Measurements from ENCODE around the gene CYP1A1.
"Not testable (repeated sequence)": the region's sequence is repeated elsewhere in the genome, so short reads cannot be mapped to it uniquely, and the experiment has no call there.

The CYP1A1 gene

GRCh38 chr15:74735305-74735704, 10.0 kb upstream of the CYP1A1 start:
- no peak for DNase-seq (ENCODE audit: low spot score)

GRCh38 chr15:74733269-74733668, 7.9 kb upstream of the CYP1A1 start:
- DNase-seq (ENCODE audit: low spot score), result no peak

GRCh38 chr15:74732846-74733245, 7.5 kb upstream of the CYP1A1 start:
- no peak for DNase-seq (ENCODE audit: low spot score)

DNA sequence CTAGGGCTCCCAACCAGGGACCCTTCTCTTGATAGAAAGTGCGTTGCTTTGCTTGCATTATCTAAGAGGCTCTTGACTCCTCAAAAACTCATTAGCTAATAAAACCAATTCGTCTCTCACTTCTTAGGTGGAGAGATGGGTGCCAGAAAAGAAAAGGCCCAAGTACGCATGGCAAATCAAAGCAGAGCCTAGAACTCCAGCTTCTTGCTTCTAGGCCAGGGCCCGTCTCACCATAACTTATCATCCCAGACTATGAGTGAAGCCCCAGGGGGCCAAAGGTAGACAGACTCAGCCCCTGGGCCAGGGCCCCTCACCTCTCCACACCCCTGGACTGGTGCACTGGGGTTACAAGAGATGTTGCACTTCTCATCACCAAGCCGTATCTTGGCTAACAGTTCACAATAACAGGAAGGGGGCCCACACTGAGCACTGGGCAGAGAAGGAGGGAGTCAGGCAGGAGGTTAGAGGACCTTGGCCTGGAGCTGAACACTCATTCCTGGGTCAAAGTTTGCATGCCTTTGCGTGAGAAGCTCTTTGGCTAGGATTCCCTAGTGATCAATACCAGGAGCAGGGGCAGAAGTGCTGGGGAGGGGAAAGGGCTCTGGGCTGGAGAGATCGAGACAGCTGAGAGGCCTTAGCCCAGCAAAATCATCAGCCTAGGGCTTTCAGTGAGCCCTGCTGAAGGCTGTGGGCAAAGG, 5.4 kb upstream of the CYP1A1 start:
- no peak for DNase-seq (ENCODE audit: low spot score)

DNA sequence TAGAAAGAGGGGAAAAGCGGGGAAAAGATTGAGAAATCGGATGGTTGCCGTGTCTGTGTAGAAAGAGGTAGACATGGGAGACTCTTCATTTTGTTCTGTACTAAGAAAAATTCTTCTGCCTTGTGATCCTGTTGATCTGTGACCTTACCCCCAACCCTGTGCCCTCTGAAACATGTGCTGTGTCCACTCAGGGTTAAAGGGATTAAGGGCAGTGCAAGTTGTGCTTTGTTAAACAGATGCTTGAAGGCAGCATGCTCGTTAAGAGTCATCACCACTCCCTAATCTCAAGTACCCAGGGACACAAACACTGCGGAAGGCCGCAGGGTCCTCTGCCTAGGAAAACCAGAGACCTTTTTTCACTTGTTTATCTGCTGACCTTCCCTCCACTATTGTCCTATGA, 4.0 kb upstream of the CYP1A1 start:
- not testable (repeated sequence) for DNase-seq (ENCODE audit: low spot score)

GRCh38 chr15:74728699-74729098, 3.4 kb upstream of the CYP1A1 start:
- not testable (repeated sequence) for DNase-seq (ENCODE audit: low spot score)

- no peak for DNase-seq (ENCODE audit: low spot score)
These were observed 2.4 kb upstream of the CYP1A1 start for GRCh38 chr15:74727727-74728126.

GRCh38 chr15:74726774-74727164, 1.4 kb upstream of the CYP1A1 start:
- no peak for DNase-seq (ENCODE audit: low spot score)

DNA sequence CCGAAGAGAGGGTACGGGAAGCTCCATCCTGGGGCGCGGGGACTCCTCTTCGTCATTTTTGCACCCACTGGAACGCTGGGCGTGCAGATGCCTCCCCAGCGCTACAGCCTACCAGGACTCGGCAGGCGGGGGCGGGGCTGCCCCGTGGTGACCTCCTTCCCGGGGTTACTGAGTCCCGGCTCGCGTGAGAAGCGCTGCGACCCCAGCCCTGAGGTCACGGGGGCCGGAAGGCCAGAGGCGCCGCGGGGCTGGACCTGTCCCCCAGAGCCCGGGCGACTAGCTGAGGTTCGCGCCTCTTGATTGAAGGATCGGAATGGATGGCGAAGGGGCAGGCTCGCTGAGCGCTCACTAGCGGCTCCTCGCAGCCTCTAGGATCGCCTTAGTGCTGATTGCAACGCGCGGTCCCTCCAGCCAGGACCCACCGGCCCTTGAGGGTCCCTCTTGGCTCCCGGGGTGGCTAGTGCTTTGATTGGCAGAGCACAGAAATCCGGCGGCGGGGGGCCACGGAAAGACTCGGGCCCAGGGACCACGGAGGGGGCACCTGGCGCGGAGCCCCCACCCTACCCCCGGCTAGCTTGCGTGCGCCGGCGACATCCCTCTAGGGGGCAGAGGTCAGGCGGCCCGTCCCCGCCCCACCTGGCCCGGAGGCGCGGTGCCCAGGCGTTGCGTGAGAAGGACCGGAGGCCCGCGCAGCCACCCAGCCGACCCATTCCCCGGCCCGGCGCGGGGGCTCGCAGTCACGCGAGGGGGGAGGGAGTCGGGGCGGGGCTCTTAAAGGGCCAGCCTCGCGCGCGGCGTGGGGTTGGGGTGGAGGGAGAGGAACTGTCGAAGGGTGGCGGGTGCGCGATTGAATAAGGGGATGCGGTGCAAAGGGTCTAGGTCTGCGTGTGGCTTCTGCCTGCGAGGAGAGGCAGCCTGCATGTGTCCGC, 781 bp upstream of the CYP1A1 start:
- DNase-seq (ENCODE audit: low spot score), result peak; percentile 47

DNA sequence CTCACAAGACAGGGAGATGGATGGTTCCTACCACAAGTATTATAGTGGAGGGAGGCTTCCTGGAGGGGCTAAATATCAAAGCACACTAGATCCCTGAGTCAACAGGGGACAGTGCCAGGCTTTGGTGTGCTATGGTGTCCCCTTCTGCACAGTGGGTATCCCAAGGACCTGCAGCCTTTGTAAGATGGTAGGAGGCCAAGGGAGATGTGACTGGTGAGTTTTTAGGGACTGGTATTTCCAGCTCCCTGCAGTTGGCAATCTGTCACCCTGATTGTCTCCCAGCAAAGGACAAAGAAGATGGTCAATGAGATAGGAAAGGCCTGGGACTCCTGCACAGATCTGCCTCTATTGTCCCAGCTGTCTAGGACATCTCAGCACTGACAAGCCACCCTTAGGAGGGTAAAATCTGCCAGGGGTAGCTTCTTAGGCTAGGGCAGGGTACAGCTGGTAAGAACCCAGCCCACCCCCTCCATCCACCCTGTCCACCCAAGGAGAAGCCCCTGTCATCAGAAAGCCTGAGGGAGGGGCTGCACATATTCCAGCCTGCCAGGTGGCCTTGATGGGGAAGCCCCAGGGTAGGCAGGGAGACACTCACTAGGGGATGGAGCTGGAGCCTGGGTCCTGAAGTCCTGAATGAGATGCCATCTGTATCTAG, 631 bp downstream of the CYP1A1 start:
- DNase-seq (ENCODE audit: low spot score), result no peak

GRCh38 chr15:74723754-74724334, 1.5 kb downstream of the CYP1A1 start:
- peak; percentile 32 for DNase-seq (ENCODE audit: low spot score)

DNA sequence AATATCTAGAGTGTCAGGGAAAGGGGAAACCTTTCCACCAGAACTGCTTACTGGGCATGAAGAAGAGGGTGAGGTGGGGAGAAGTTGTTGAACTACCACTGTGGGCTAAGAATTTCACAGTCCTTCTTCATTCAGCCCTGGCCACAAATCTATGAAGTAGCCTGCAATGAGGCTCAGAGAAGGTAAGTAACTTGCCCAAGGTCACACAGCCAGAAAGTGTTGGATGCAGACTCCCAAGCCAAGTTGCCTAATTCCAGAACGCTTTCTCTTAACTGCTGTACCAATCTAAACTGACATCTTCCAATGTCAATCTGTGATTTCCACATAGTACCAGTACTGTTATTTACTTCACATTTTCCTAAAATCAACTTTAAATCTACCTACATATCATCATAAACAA, 2.1 kb downstream of the CYP1A1 start:
- DNase-seq (ENCODE audit: low spot score), result no peak

- DNase-seq (ENCODE audit: low spot score), result no peak
These were observed 2.7 kb downstream of the CYP1A1 start for GRCh38 chr15:74722591-74722990.

DNA sequence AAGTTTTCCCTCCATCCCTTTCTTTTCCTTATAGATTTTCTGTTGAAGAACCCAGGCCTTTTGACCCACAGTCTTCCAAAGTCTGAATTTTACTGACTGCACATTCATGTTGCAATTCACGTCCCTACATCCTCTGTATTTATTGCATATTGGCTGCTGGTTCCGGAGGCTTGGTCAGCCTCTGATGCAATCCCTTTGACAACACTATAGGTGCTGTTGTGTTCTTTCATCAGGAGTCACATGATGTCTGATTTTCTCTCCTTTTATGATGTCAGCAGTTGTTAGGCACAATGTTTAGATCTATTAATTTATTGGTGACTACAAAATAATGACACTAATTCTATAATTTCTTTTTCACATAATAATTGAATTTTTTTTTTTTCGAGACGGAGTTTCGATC, 8.7 kb downstream of the CYP1A1 start:
- DNase-seq (ENCODE audit: low spot score), result no peak

DNA sequence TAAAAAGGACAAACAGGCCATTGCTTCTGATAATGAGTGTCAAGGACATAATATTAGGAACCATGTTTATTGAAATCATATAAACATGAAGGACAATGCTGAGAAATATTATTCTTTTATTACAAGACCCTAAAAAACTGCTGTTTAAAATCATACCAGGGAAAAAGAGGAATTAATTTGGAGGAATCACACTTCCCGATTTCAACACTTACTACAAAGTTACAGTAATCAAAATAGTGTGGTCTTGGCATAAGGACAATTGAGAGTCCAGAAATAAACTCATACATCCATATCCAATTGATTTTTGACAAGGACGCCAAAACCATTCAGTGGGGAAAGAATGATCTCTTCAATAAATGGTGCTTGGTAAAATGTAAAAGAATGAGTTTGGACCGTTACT, 13.0 kb downstream of the CYP1A1 start:
- DNase-seq (ENCODE audit: low spot score), result no peak

DNA sequence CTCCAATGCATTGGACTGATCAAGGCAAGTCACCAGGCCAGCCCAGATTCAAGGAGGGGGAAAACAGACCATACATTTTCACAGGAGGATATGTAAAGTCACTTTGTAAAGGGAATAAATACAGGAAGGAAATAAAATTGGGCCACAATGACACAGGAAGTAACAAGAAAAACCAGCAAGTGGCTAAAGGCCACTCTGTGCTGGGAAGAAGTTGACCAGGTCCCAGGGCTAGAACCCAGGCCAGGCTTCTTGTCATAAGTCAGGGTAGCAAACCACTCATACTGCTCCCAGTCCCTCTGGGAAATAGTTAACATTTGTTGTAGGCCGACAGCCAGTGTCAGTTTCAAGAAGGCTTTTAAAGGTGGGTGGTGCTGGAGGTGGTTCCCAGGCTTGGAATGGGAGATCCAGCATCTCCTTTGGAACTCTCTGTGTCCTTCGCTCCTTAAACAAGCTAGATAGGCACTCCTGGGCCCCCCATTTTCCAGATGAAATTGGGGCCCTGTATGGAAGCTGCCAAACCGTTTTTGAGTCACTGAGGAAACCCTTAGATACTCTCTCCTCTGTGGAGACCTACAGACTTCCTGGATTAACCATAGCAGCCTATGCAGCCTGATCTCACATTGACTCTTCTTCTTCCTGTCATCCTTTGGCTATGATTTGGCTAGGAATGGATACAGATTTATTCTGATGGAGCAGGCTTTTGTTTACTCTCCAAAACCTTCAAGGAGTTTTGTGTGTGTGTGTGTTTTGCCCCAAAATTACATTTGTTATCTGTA, 14.8 kb downstream of the CYP1A1 start:
- no peak for DNase-seq (ENCODE audit: low spot score)

DNA sequence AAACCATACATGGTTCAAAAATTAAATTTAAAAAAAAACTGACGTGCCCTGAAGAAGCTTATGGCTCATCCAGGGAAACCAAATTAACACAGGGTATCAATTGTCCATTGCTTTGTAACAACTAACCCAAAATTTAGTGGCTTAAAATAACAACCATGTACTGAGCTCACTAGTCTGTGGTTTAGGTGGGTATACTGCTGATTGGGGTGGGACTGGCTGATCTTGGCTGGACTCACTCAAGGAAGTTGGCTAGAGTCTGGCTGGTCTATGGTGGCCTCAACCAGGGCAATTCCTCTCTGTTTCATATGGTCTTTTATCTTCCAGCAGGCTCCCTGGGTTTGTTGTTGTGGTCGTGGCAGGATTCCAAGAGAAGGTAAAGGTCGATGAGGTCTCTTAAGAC, 15.4 kb downstream of the CYP1A1 start:
- no peak for DNase-seq (ENCODE audit: low spot score)

GRCh38 chr15:74709011-74709410, 16.3 kb downstream of the CYP1A1 start:
- no peak for DNase-seq (ENCODE audit: low spot score)

DNA sequence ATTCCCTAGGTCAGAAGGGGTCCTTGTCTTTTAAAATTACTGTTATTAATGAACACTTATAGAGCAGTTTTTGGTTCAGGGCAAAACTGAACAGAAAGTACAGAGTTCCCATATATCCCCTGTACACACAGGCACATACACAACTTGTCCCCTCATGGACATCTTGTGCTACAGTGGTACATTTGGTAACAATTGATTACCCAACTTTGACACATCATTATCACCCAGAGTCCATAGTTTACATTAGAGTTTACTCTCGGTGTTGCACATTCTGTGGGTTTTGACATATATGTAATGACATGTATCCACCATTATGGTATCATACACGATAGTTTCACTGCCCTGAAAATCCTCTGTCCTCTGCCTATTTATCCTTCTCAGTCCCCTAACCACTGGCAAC, 28.5 kb downstream of the CYP1A1 start:
- DNase-seq (ENCODE audit: low spot score), result no peak

DNA sequence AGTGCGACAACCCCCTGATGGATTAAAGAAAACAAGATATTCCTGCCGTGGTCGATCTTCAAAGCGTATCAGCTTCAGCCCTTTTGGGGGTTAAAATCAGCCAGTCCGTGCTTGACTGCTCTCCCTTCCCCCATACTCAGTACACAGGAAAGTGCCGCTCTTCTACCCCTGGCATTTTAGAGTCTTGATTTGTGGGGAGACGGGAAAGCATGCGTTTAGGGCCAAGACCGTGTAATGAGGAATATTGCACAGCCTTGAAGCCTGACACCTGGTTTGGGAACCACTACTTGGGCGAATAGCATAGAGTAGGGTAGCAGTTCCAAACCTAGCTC, 29.0 kb downstream of the CYP1A1 start:
- DNase-seq (ENCODE audit: low spot score), result no peak

- peak; percentile 94 for DNase-seq (ENCODE audit: low spot score)
These were observed 29.5 kb downstream of the CYP1A1 start, which contains the start of gene EDC3 for GRCh38 chr15:74695597-74696397. Gene EDC3 (minus strand): TSS chr15:74696024. CDS start chr15:74675124, 20,900 bp downstream.

All from GM03348 (cell line).